Panc1 (cell line): ENCODE data around the gene KRTAP8-1. TPM values are rescaled to one million over a fixed set of nuclear protein-coding genes. Genes with fewer than 3 reads are reported as not detected.

Experiments used
- ATAC-seq: fragments of 200-7000 bp; cut with Tn5 transposase; 2 replicates; pipeline ENCODE4 v1.9.1; 2020; ENCODE audit warnings: mild to moderate bottlenecking, moderate library complexity
- BruUV-seq: library from RNA; stranded (reverse); fragments of 400-500 nt; replicated peaks from 2 replicates; lab custom pipeline; 2021; lab: Mats Ljungman, UMichigan
- CTCF ChIA-PET: fragments of 300-600 bp; sonication (Branson Sonifier 250); formaldehyde crosslinking; loops from one replicate; lab custom pipeline; 2022; ENCODE audit warnings: antibody characterized with exemption; lab: Charles Lee
- POLR2A ChIA-PET: fragments of 300-600 bp; sonication (Branson Sonifier 250); formaldehyde crosslinking; loops from one replicate; lab custom pipeline; 2022; ENCODE audit warnings: antibody characterized with exemption; lab: Charles Lee
- DNase-seq: peaks from one replicate; pipeline ENCODE4 v3.0.0-alpha.2; 2010; ENCODE audit warnings: low read depth, low spot score
- H3K27ac ChIP-seq: 2 replicates; pipeline ENCODE4 v1.5.1; 2011; ENCODE audit warnings: mild to moderate bottlenecking, low read length, inconsistent platforms
- H3K27me3 ChIP-seq: fragments of 200-500 bp; sonication (Bioruptor generic); 2 replicates; pipeline ENCODE4 v1.6.0; 2014; ENCODE audit warnings: low read length, inconsistent platforms; ENCODE audit not compliant: control insufficient read depth, insufficient read depth
- H3K36me3 ChIP-seq: fragments of 200-500 bp; sonication (Bioruptor generic); 2 replicates; pipeline ENCODE4 v1.5.1; 2014; ENCODE audit warnings: inconsistent platforms, mild to moderate bottlenecking, low read length, moderate library complexity; ENCODE audit not compliant: control insufficient read depth, insufficient read depth
- H3K4me1 ChIP-seq: 2 replicates; pipeline ENCODE4 v1.5.1; 2011; ENCODE audit warnings: inconsistent platforms, mild to moderate bottlenecking, low read length, moderate library complexity; ENCODE audit not compliant: control insufficient read depth, insufficient read depth
- H3K4me3 ChIP-seq, 2 experiments: 2 replicates each; pipeline ENCODE4 v1.5.1; 2011 to 2012; ENCODE audit warnings: low read depth in 2 of 2, low read length in 2 of 2, mild to moderate bottlenecking in 2 of 2, inconsistent platforms in 1 of 2, moderate library complexity in 1 of 2
- H3K9me3 ChIP-seq: fragments of 200-500 bp; sonication (Bioruptor generic); 2 replicates; pipeline ENCODE4 v1.5.1; 2014; ENCODE audit warnings: low read depth, mild to moderate bottlenecking, inconsistent platforms, low read length, moderate library complexity; ENCODE audit not compliant: control insufficient read depth, insufficient read depth
- POLR2AphosphoS5 ChIP-seq: IDR thresholded peaks from 2 replicates; pipeline ENCODE4 v1.6.1; 2012; ENCODE audit warnings: mild to moderate bottlenecking, low read depth, low read length, moderate library complexity
- REST ChIP-seq, 2 experiments: IDR thresholded peaks; 2 replicates each; pipeline ENCODE4 v1.6.1; 2011 to 2012; ENCODE audit warnings: low read depth in 2 of 2, control low read depth in 1 of 2, low read length in 1 of 2, mild to moderate bottlenecking in 1 of 2, moderate library complexity in 1 of 2; ENCODE audit not compliant: insufficient read depth in 1 of 2
- SIN3A ChIP-seq: IDR thresholded peaks from 2 replicates; pipeline ENCODE4 v1.6.1; 2012; ENCODE audit warnings: low read depth, mild to moderate bottlenecking, low read length, moderate library complexity, borderline replicate concordance; ENCODE audit not compliant: insufficient read depth
- TCF7L2 ChIP-seq: IDR thresholded peaks from 2 replicates; pipeline ENCODE4 v1.6.1; 2011; ENCODE audit warnings: mild to moderate bottlenecking, low read depth, low read length, inconsistent platforms
- in situ Hi-C: cut with HindIII; loops from 2 replicates; pipeline ENCODE4 v1.10.0; 2016; ENCODE audit warnings: low sequenced_read_pairs, low pct_unique_long_range_greater_than_20kb
- intact Hi-C: fragments of 100-400 bp; cut with micrococcal nuclease; formaldehyde crosslinking; loops from one replicate; pipeline ENCODE4 v1.10.0; 2022; ENCODE audit not compliant: unreplicated experiment
- total RNA-seq: library from RNA; stranded (reverse); gene quantifications from one replicate; pipeline ENCODE4 v1.2.1, GENCODE V29; 2021; ENCODE audit not compliant: unreplicated experiment
- TF ChIP-seq, protein P1 (sequence below): fragments of 450-650 bp; IDR thresholded peaks from 2 replicates; pipeline ENCODE4 v1.5.1; 2017; ENCODE audit warnings: mild to moderate bottlenecking

KRTAP8-1 gene
- total RNA-seq, 1 experiment from 2014 or later = not detected

GRCh38 chr21:30838536-30838935, 25.5 kb upstream of the KRTAP8-1 start:
- H3K27ac ChIP-seq = no peak overlapping the region
- no peaks in the 10 kb centered on the region for H3K27me3 ChIP-seq
- ChIA-PET CTCF (no interaction called here), POLR2A (no interaction called here)
- ATAC-seq (no peak), DNase-seq (no peak)
- no peaks in the 10 kb centered on the region for H3K36me3 ChIP-seq
- H3K4me3 ChIP-seq = no peak overlapping the region
- intact Hi-C loops = no loop called here
- no TSS peak for BruUV-seq
- no peaks in the 10 kb centered on the region for H3K4me1 ChIP-seq
- in situ Hi-C loops = no loop called here
- no peaks in the 10 kb centered on the region for H3K9me3 ChIP-seq
- no peak for TF ChIP-seq TCF7L2
- TF ChIP-seq, protein P1, sequence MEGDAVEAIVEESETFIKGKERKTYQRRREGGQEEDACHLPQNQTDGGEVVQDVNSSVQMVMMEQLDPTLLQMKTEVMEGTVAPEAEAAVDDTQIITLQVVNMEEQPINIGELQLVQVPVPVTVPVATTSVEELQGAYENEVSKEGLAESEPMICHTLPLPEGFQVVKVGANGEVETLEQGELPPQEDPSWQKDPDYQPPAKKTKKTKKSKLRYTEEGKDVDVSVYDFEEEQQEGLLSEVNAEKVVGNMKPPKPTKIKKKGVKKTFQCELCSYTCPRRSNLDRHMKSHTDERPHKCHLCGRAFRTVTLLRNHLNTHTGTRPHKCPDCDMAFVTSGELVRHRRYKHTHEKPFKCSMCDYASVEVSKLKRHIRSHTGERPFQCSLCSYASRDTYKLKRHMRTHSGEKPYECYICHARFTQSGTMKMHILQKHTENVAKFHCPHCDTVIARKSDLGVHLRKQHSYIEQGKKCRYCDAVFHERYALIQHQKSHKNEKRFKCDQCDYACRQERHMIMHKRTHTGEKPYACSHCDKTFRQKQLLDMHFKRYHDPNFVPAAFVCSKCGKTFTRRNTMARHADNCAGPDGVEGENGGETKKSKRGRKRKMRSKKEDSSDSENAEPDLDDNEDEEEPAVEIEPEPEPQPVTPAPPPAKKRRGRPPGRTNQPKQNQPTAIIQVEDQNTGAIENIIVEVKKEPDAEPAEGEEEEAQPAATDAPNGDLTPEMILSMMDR = no peak
- TF ChIP-seq REST (IDR thresholded peaks at IDR 0.05; ENCODE audit: insufficient read depth in 1 of 2, low read depth in 2 of 2, low read length in 1 of 2) = no peak
- no peak for TF ChIP-seq SIN3A
- no peak for TF ChIP-seq POLR2AphosphoS5

DNA sequence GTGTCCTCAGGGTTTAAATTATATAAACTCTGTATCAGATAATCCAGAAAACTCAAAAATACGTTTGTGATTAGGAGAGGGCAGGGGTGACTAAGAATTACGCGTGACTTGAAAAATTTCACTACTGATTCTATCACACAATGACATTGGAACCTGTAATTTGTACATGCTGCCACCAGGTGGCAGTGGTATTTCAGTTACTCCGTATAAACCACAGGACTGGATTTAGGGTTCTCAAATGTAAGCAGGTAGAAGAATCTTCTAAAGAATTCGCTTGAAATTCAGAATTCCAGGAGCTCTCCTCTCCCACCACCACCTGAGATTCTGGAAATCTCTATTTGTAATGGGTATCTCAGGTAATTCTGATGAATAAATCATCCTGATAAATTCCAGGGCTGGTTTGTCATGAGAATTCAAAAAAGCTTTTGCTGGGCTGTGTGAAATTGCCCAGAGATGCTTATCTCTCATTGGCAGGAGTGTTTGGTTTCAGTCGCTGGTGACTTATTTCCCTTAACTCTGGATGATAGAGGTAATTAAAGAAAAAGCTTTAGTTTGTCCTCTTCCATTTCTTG, 18.2 kb upstream of the KRTAP8-1 start:
- Histone ChIP-seq H3K9me3 (no peaks in the 10 kb centered on the region), H3K36me3 (no peaks in the 10 kb centered on the region), H3K27me3 (no peaks in the 10 kb centered on the region), H3K4me3 (no peak overlapping the region), H3K27ac (no peak overlapping the region), H3K4me1 (no peaks in the 10 kb centered on the region)
- ATAC-seq (no peak), DNase-seq (no peak)
- ChIA-PET POLR2A (no interaction called here), CTCF (no interaction called here)
- in situ Hi-C loops (no loop called here), intact Hi-C loops (loop anchor here (1.0 kb wide), 1 partner anchor 255 kb away; no protein-coding TSS in a partner anchor)
- TF ChIP-seq, protein P1 = peak; percentile 63
- TF ChIP-seq SIN3A = no peak
- BruUV-seq = no TSS peak
